Measurements from ENCODE around the gene APIP.

GRCh38 chr11:34953955-34954354 lies 37.8 kb upstream of the APIP start:
- TF ChIP-seq EZH2 (IDR thresholded peaks at IDR 0.05): no peak
- no peak for TF ChIP-seq POLR2AphosphoS5 (IDR thresholded peaks at IDR 0.05; ENCODE audit: borderline replicate concordance, low read depth, low read length)
